ENCODE results near the gene CHD3. TPM values are rescaled to one million over a fixed set of nuclear protein-coding genes. Genes with fewer than 3 reads are reported as not detected.
A peak's percentile ranks its signal among the peaks of the same experiment; 100 is the strongest.

Gene CHD3
- total and polyA plus RNA-seq, 2 of the 13 experiments (the other 11 are each of a cell fraction or from before 2014, with no cell fraction given), result 2.7 to 3.7 TPM

GRCh38 chr17:7888184-7888920 lies at the start of gene CHD3 (continued):
- TF ChIP-seq ZNF639 (CRISPR knock-in tag; conservative IDR thresholded peaks at IDR 0.05), result no peak
- no peak for TF ChIP-seq HNRNPLL (IDR thresholded peaks at IDR 0.05; ENCODE audit: low read depth, low read length, poor library complexity, severe bottlenecking)
- TF ChIP-seq TCF7 (IDR thresholded peaks at IDR 0.05; ENCODE audit: low read depth), result no peak
- no peak for TF ChIP-seq KDM5A (IDR thresholded peaks at IDR 0.05; ENCODE audit: borderline replicate concordance, low read length)
- no peak for TF ChIP-seq ZKSCAN1 (IDR thresholded peaks at IDR 0.05; ENCODE audit: low read length)
- no peak for TF ChIP-seq MLLT10 (CRISPR knock-in tag; IDR thresholded peaks at IDR 0.05)
- no peak for TF ChIP-seq ZFP62 (CRISPR knock-in tag; IDR thresholded peaks at IDR 0.05)
- TF ChIP-seq ARHGAP35 (CRISPR knock-in tag; IDR thresholded peaks at IDR 0.05; ENCODE audit: borderline replicate concordance), result no peak
- TF ChIP-seq EZH2 (conservative IDR thresholded peaks at IDR 0.05; ENCODE audit: low read depth, low read length), result no peak
- no peak for TF ChIP-seq SRSF4 (IDR thresholded peaks at IDR 0.05; ENCODE audit: low read depth, low read length, poor library complexity, severe bottlenecking)
- no peak for TF ChIP-seq ZNF790 (CRISPR knock-in tag; IDR thresholded peaks at IDR 0.05; ENCODE audit: borderline replicate concordance)
- no peak for TF ChIP-seq MEF2D (CRISPR knock-in tag; IDR thresholded peaks at IDR 0.05)
- TF ChIP-seq CBX5 (CRISPR knock-in tag; IDR thresholded peaks at IDR 0.05; ENCODE audit: borderline replicate concordance), result 0 out of 2 replicates have a peak, but pooled peaks have one; percentile 5
- TF ChIP-seq ZNF530 (CRISPR knock-in tag; IDR thresholded peaks at IDR 0.05; ENCODE audit: low read depth), result no peak
- TF ChIP-seq ZNF674 (CRISPR knock-in tag; IDR thresholded peaks at IDR 0.05; ENCODE audit: low read depth), result no peak
- no peak for TF ChIP-seq DZIP1 (CRISPR knock-in tag; IDR thresholded peaks at IDR 0.05)
- TF ChIP-seq ZNF143 (CRISPR knock-in tag; IDR thresholded peaks at IDR 0.05), result no peak
- no peak for TF ChIP-seq MEIS1 (CRISPR knock-in tag; IDR thresholded peaks at IDR 0.05; ENCODE audit: borderline replicate concordance)
- no peak for TF ChIP-seq RERE (CRISPR knock-in tag; IDR thresholded peaks at IDR 0.05; ENCODE audit: low read depth)
